Panc1 (cell line): ENCODE data around the gene IRX3. TPM values are rescaled to one million over a fixed set of nuclear protein-coding genes. Genes with fewer than 3 reads are reported as not detected.

ENCODE experiments used
- ATAC-seq: fragments of 200-7000 bp; cut with Tn5 transposase; 2 replicates; pipeline ENCODE4 v1.9.1; 2020; ENCODE audit warnings: mild to moderate bottlenecking, moderate library complexity
- BruUV-seq: library from RNA; stranded (reverse); fragments of 400-500 nt; replicated peaks from 2 replicates; lab custom pipeline; 2021; lab: Mats Ljungman, UMichigan
- CTCF ChIA-PET: fragments of 300-600 bp; sonication (Branson Sonifier 250); formaldehyde crosslinking; loops from one replicate; lab custom pipeline; 2022; ENCODE audit warnings: antibody characterized with exemption; lab: Charles Lee
- POLR2A ChIA-PET: fragments of 300-600 bp; sonication (Branson Sonifier 250); formaldehyde crosslinking; loops from one replicate; lab custom pipeline; 2022; ENCODE audit warnings: antibody characterized with exemption; lab: Charles Lee
- DNase-seq: peaks from one replicate; pipeline ENCODE4 v3.0.0-alpha.2; 2010; ENCODE audit warnings: low read depth, low spot score
- H3K27ac ChIP-seq: 2 replicates; pipeline ENCODE4 v1.5.1; 2011; ENCODE audit warnings: mild to moderate bottlenecking, low read length, inconsistent platforms
- H3K27me3 ChIP-seq: fragments of 200-500 bp; sonication (Bioruptor generic); 2 replicates; pipeline ENCODE4 v1.6.0; 2014; ENCODE audit warnings: low read length, inconsistent platforms; ENCODE audit not compliant: control insufficient read depth, insufficient read depth
- H3K36me3 ChIP-seq: fragments of 200-500 bp; sonication (Bioruptor generic); 2 replicates; pipeline ENCODE4 v1.5.1; 2014; ENCODE audit warnings: inconsistent platforms, mild to moderate bottlenecking, low read length, moderate library complexity; ENCODE audit not compliant: control insufficient read depth, insufficient read depth
- H3K4me1 ChIP-seq: 2 replicates; pipeline ENCODE4 v1.5.1; 2011; ENCODE audit warnings: inconsistent platforms, mild to moderate bottlenecking, low read length, moderate library complexity; ENCODE audit not compliant: control insufficient read depth, insufficient read depth
- H3K4me3 ChIP-seq, 2 experiments: 2 replicates each; pipeline ENCODE4 v1.5.1; 2011 to 2012; ENCODE audit warnings: low read depth in 2 of 2, low read length in 2 of 2, mild to moderate bottlenecking in 2 of 2, inconsistent platforms in 1 of 2, moderate library complexity in 1 of 2
- H3K9me3 ChIP-seq: fragments of 200-500 bp; sonication (Bioruptor generic); 2 replicates; pipeline ENCODE4 v1.5.1; 2014; ENCODE audit warnings: low read depth, mild to moderate bottlenecking, inconsistent platforms, low read length, moderate library complexity; ENCODE audit not compliant: control insufficient read depth, insufficient read depth
- CTCF ChIP-seq: fragments of 450-650 bp; IDR thresholded peaks from 2 replicates; pipeline ENCODE4 v1.5.1; 2017; ENCODE audit warnings: mild to moderate bottlenecking
- POLR2AphosphoS5 ChIP-seq: IDR thresholded peaks from 2 replicates; pipeline ENCODE4 v1.6.1; 2012; ENCODE audit warnings: mild to moderate bottlenecking, low read depth, low read length, moderate library complexity
- SIN3A ChIP-seq: IDR thresholded peaks from 2 replicates; pipeline ENCODE4 v1.6.1; 2012; ENCODE audit warnings: low read depth, mild to moderate bottlenecking, low read length, moderate library complexity, borderline replicate concordance; ENCODE audit not compliant: insufficient read depth
- TCF7L2 ChIP-seq: IDR thresholded peaks from 2 replicates; pipeline ENCODE4 v1.6.1; 2011; ENCODE audit warnings: mild to moderate bottlenecking, low read depth, low read length, inconsistent platforms
- in situ Hi-C: cut with HindIII; loops from 2 replicates; pipeline ENCODE4 v1.10.0; 2016; ENCODE audit warnings: low sequenced_read_pairs, low pct_unique_long_range_greater_than_20kb
- intact Hi-C: fragments of 100-400 bp; cut with micrococcal nuclease; formaldehyde crosslinking; loops from one replicate; pipeline ENCODE4 v1.10.0; 2022; ENCODE audit not compliant: unreplicated experiment
- total RNA-seq: library from RNA; stranded (reverse); gene quantifications from one replicate; pipeline ENCODE4 v1.2.1, GENCODE V29; 2021; ENCODE audit not compliant: unreplicated experiment
- TF ChIP-seq, protein P1 (sequence below), 2 experiments: IDR thresholded peaks; 2 replicates each; pipeline ENCODE4 v1.6.1; 2011 to 2012; ENCODE audit warnings: low read depth in 2 of 2, control low read depth in 1 of 2, low read length in 1 of 2, mild to moderate bottlenecking in 1 of 2, moderate library complexity in 1 of 2; ENCODE audit not compliant: insufficient read depth in 1 of 2

IRX3 gene
- total RNA-seq, 1 experiment from 2014 or later = 7.0 TPM

DNA sequence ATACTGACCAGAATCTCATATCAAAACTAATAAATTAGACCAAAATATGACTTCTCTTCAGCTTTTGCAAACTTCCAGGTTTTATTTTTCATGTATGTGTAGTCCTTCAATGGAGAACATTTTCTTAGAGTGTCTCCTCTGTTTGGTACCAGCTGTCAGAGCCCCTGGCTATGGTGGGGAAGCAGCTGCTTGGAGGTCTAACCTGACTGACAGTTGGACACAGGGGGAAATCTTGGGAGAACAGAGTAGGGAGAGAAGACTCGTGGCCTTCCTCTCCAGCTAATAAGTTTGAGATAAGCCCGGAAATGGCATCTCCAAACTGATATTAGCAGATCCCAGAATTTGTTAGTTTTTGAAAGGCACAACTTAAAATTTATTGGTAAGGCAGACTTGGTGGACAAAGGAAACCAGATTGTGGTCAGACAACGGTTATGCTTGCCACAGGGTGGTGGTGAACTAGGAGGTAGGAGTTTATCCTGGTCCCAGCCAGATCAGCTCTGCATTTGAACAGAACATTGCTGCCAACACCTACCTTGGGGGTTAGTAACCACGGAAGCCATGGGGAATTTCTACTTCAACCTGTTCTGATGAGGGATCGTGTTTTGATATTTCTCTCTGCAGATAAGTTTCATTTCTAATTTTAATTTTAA, 39.2 kb upstream of the IRX3 start:
- no TSS peak for BruUV-seq
- intact Hi-C loops = no loop called here
- no peak overlapping the region for H3K4me3 ChIP-seq
- no peak for DNase-seq
- no peaks in the 10 kb centered on the region for H3K36me3 ChIP-seq
- H3K9me3 ChIP-seq = no peaks in the 10 kb centered on the region
- no peaks in the 10 kb centered on the region for H3K4me1 ChIP-seq
- POLR2A ChIA-PET = no interaction called here
- ATAC-seq = no peak
- CTCF ChIA-PET = no interaction called here
- in situ Hi-C loops = no loop called here
- no peaks in the 10 kb centered on the region for H3K27me3 ChIP-seq
- no peak overlapping the region for H3K27ac ChIP-seq
- TF ChIP-seq CTCF (no peak), SIN3A (no peak), POLR2AphosphoS5 (no peak), TCF7L2 (no peak)
- TF ChIP-seq, protein P1, sequence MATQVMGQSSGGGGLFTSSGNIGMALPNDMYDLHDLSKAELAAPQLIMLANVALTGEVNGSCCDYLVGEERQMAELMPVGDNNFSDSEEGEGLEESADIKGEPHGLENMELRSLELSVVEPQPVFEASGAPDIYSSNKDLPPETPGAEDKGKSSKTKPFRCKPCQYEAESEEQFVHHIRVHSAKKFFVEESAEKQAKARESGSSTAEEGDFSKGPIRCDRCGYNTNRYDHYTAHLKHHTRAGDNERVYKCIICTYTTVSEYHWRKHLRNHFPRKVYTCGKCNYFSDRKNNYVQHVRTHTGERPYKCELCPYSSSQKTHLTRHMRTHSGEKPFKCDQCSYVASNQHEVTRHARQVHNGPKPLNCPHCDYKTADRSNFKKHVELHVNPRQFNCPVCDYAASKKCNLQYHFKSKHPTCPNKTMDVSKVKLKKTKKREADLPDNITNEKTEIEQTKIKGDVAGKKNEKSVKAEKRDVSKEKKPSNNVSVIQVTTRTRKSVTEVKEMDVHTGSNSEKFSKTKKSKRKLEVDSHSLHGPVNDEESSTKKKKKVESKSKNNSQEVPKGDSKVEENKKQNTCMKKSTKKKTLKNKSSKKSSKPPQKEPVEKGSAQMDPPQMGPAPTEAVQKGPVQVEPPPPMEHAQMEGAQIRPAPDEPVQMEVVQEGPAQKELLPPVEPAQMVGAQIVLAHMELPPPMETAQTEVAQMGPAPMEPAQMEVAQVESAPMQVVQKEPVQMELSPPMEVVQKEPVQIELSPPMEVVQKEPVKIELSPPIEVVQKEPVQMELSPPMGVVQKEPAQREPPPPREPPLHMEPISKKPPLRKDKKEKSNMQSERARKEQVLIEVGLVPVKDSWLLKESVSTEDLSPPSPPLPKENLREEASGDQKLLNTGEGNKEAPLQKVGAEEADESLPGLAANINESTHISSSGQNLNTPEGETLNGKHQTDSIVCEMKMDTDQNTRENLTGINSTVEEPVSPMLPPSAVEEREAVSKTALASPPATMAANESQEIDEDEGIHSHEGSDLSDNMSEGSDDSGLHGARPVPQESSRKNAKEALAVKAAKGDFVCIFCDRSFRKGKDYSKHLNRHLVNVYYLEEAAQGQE (IDR thresholded peaks at IDR 0.05; ENCODE audit: insufficient read depth in 1 of 2, low read depth in 2 of 2, low read length in 1 of 2) = no peak

DNA sequence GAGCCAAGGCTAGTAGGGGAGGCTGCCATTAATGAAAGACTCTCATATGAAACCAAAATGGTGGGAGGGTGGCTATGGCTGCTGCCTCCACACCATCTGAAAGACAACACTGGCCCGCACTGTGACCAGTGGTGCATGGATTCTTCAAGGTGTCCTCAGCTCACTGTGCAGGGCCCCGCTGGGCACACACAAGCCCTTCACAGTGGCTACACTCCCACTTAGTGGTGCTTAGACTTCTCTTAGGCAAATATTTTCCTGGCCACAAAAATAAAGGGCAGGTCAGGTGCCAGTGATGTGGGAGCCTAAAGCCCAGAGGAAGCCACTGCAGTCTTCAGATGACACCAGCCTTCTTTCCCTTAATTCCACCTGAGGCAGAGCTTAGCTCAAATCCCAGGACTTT, 38.1 kb upstream of the IRX3 start:
- in situ Hi-C loops = no loop called here
- Histone ChIP-seq H3K4me3 (no peak overlapping the region), H3K27ac (no peak overlapping the region), H3K36me3 (no peaks in the 10 kb centered on the region), H3K27me3 (no peaks in the 10 kb centered on the region), H3K9me3 (no peaks in the 10 kb centered on the region), H3K4me1 (no peaks in the 10 kb centered on the region)
- DNase-seq (no peak), ATAC-seq (no peak)
- ChIA-PET POLR2A (no interaction called here), CTCF (no interaction called here)
- BruUV-seq = no TSS peak
- intact Hi-C loops = no loop called here
- TF ChIP-seq POLR2AphosphoS5 = no peak
- no peak for TF ChIP-seq CTCF
- no peak for TF ChIP-seq SIN3A
- TF ChIP-seq TCF7L2 = no peak
- TF ChIP-seq, protein P1 (IDR thresholded peaks at IDR 0.05; ENCODE audit: insufficient read depth in 1 of 2, low read depth in 2 of 2, low read length in 1 of 2) = no peak
